Body of pancreas (tissue), 4 donors: ENCODE results near the gene RAB15. TPM values are rescaled to one million over a fixed set of nuclear protein-coding genes. Genes with fewer than 3 reads are reported as not detected.

ENCODE experiments used
- ATAC-seq: fragments of 150-250 bp; one replicate; pipeline ENCODE4 v1.9.1; 2016
- DNase-seq, 4 donors: peaks; one replicate each; pipeline ENCODE4 v3.0.0-alpha.2; 2019
- H3K27ac ChIP-seq, 4 donors: fragments of 200-600 bp; sonication (generic); 1 replicate in 3 of 4; 2 replicates in 1 of 4; pipeline versions ENCODE4 v1.5.1 to v1.6.1; 2016 to 2019; ENCODE audit warnings: mild to moderate bottlenecking in 1 of 4, mixed read lengths in 1 of 4, moderate library complexity in 1 of 4
- H3K27me3 ChIP-seq, 2 donors: fragments of 200-600 bp; sonication (generic); one replicate each; pipeline ENCODE4 v1.6.0; 2016; ENCODE audit warnings: mild to moderate bottlenecking in 1 of 2
- H3K36me3 ChIP-seq, 2 donors: fragments of 200-600 bp; sonication (generic); replicated peaks in 1 of 2; 2 replicates each; pipeline ENCODE4 v1.5.1; 2016; ENCODE audit warnings: low read depth in 2 of 2; ENCODE audit not compliant: insufficient read depth in 1 of 2
- H3K4me1 ChIP-seq: fragments of 200-600 bp; sonication (generic); one replicate; pipeline ENCODE4 v1.6.0; 2016
- H3K4me3 ChIP-seq, 2 donors: fragments of 200-600 bp; sonication (generic); 1 replicate in 1 of 2; 2 replicates in 1 of 2; pipeline ENCODE4 v1.5.1; 2016 to 2019
- H3K9me3 ChIP-seq, 3 donors: fragments of 200-600 bp; sonication (generic); 1 replicate in 2 of 3; 2 replicates in 1 of 3; pipeline ENCODE4 v1.5.1; 2016
- CTCF ChIP-seq, 7 experiments: fragments of 450-650 bp in 4 of 7; fragments of 200-600 bp in 3 of 7; sonication (generic) in 3 of 7; IDR thresholded peaks; one replicate each; pipeline ENCODE4 v1.5.1; 2016 to 2019; ENCODE audit warnings: antibody characterized with exemption in 7 of 7
- POLR2A ChIP-seq, 3 donors: fragments of 450-650 bp; IDR thresholded peaks; one replicate each; pipeline ENCODE4 v1.6.1; 2016; ENCODE audit warnings: antibody characterized with exemption in 3 of 3, mild to moderate bottlenecking in 2 of 3
- WGBS, 2 donors: methylation state at CpG; one replicate each; pipeline ENCODE4 v1.1.5; 2017; 5-methylcytosine and 5-hydroxymethylcytosine counted together
- intact Hi-C: fragments of 100-400 bp; cut with DNase I; formaldehyde crosslinking; loops from one replicate; pipeline ENCODE4 v1.15.1; 2023
- total RNA-seq, 2 donors: library from RNA; depleted of rRNA; stranded (reverse); fragments of >200 nt; gene quantifications; one replicate each; pipeline ENCODE4 v1.1.0, GENCODE V29; 2016

RAB15 gene
- total RNA-seq, 2 donors from 2014 or later, result 10.1 to 19.8 TPM

GRCh38 chr14:64926398-64926995 lies 45.6 kb downstream of the RAB15 start:
- ATAC-seq (no peak), DNase-seq (no peak)
- Histone ChIP-seq H3K9me3 (no peaks in the 10 kb centered on the region), H3K27me3 (no peaks in the 10 kb centered on the region), H3K36me3 (peaks cover 0 to 5% of the 10 kb centered on the region in 2 donors), H3K4me3 (no peak overlapping the region), H3K27ac (no peak overlapping the region), H3K4me1 (peaks cover 15% of the 10 kb centered on the region)
- TF ChIP-seq POLR2A (IDR thresholded peaks at IDR 0.05) (no peak), CTCF (IDR thresholded peaks at IDR 0.05) (no peak)
- intact Hi-C loops, result no loop called here
- WGBS, 2 donors, result 66 to 70% methylated on average over 4 of the region's 4 CpGs

GRCh38 chr14:64923015-64923414 lies 49.1 kb downstream of the RAB15 start:
- intact Hi-C loops, result no loop called here
- Histone ChIP-seq H3K4me3 (no peak overlapping the region), H3K27ac (no peak overlapping the region), H3K9me3 (no peaks in the 10 kb centered on the region), H3K36me3 (peaks cover 0 to 5% of the 10 kb centered on the region in 2 donors), H3K27me3 (no peaks in the 10 kb centered on the region), H3K4me1 (peaks cover 7% of the 10 kb centered on the region)
- no peak for DNase-seq
- TF ChIP-seq POLR2A (IDR thresholded peaks at IDR 0.05), result no peak
- TF ChIP-seq CTCF (IDR thresholded peaks at IDR 0.05), result no peak
- 82 to 84% methylated on average over 3 of the region's 3 CpGs for WGBS, 2 donors
- no peak for ATAC-seq

GRCh38 chr14:64920465-64920864 lies 51.7 kb downstream of the RAB15 start:
- H3K9me3 ChIP-seq, result no peaks in the 10 kb centered on the region
- H3K4me3 ChIP-seq, result no peak overlapping the region
- no peaks in the 10 kb centered on the region for H3K27me3 ChIP-seq
- TF ChIP-seq POLR2A (IDR thresholded peaks at IDR 0.05) (no peak), CTCF (IDR thresholded peaks at IDR 0.05) (no peak)
- ATAC-seq (no peak), DNase-seq (no peak)
- no peaks in the 10 kb centered on the region for H3K36me3 ChIP-seq
- H3K4me1 ChIP-seq, result peaks cover 13% of the 10 kb centered on the region
- no peak overlapping the region for H3K27ac ChIP-seq
- 69 to 76% methylated on average over 2 of the region's 2 CpGs for WGBS, 2 donors
- intact Hi-C loops, result no loop called here

- Histone ChIP-seq H3K4me1 (peaks cover 19% of the 10 kb centered on the region), H3K27me3 (no peaks in the 10 kb centered on the region), H3K36me3 (no peaks in the 10 kb centered on the region), H3K4me3 (no peak overlapping the region), H3K27ac (no peak overlapping the region), H3K9me3 (no peaks in the 10 kb centered on the region)
- 89 to 92% methylated on average over 5 of the region's 5 CpGs for WGBS, 2 donors
- intact Hi-C loops, result no loop called here
- ATAC-seq (no peak), DNase-seq (no peak)
- TF ChIP-seq POLR2A (IDR thresholded peaks at IDR 0.05) (no peak), CTCF (IDR thresholded peaks at IDR 0.05) (no peak)
Measured at GRCh38 chr14:64919618-64920017, 52.5 kb downstream of the RAB15 start.

- intact Hi-C loops, result no loop called here
Measured at GRCh38 chr14:64919215-64919614, 52.9 kb downstream of the RAB15 start.

More at GRCh38 chr14:64919215-64919614, 52.9 kb downstream of the RAB15 start:
- Histone ChIP-seq H3K36me3 (no peaks in the 10 kb centered on the region), H3K4me3 (no peak overlapping the region), H3K4me1 (peaks cover 19% of the 10 kb centered on the region), H3K27ac (no peak overlapping the region), H3K9me3 (no peaks in the 10 kb centered on the region), H3K27me3 (no peaks in the 10 kb centered on the region)
- ATAC-seq (no peak), DNase-seq (no peak)
- TF ChIP-seq POLR2A (IDR thresholded peaks at IDR 0.05) (no peak), CTCF (IDR thresholded peaks at IDR 0.05) (no peak)
